ENCODE results near the gene NBEA.

- TF ChIP-seq POLR2AphosphoS5 (IDR thresholded peaks at IDR 0.05) (no peak), EP300 (IDR thresholded peaks at IDR 0.05) (no peak)
- TF ChIP-seq, protein P1, sequence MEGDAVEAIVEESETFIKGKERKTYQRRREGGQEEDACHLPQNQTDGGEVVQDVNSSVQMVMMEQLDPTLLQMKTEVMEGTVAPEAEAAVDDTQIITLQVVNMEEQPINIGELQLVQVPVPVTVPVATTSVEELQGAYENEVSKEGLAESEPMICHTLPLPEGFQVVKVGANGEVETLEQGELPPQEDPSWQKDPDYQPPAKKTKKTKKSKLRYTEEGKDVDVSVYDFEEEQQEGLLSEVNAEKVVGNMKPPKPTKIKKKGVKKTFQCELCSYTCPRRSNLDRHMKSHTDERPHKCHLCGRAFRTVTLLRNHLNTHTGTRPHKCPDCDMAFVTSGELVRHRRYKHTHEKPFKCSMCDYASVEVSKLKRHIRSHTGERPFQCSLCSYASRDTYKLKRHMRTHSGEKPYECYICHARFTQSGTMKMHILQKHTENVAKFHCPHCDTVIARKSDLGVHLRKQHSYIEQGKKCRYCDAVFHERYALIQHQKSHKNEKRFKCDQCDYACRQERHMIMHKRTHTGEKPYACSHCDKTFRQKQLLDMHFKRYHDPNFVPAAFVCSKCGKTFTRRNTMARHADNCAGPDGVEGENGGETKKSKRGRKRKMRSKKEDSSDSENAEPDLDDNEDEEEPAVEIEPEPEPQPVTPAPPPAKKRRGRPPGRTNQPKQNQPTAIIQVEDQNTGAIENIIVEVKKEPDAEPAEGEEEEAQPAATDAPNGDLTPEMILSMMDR (IDR thresholded peaks at IDR 0.05) = no peak
These were observed 313.2 kb downstream of the NBEA start for GRCh38 chr13:35255241-35255640.

Measured in stomach (tissue), 4 donors.